SK-N-SH (cell line): ENCODE data around the gene CNPY2. TPM values are rescaled to one million over a fixed set of nuclear protein-coding genes. Genes with fewer than 3 reads are reported as not detected.

Experiments
- CTCF ChIA-PET: fragments of 300-600, 350-600 bp; formaldehyde crosslinking; extraction: SDS; loops from one replicate; lab custom pipeline; 2021; lab: Yijun Ruan, JAX
- POLR2A ChIA-PET: fragments of 350-600 bp; sonication (Branson Sonifier 250); formaldehyde crosslinking; extraction: SDS; loops from one replicate; lab custom pipeline; 2020; ENCODE audit warnings: antibody characterized with exemption, inconsistent platforms; lab: Yijun Ruan, JAX
- DNase-seq: peaks from one replicate; pipeline ENCODE4 v3.0.0; 2012
- H2AFZ ChIP-seq: fragments of 200-600 bp; sonication (generic); 2 replicates; pipeline ENCODE4 v1.8.1; 2016; ENCODE audit warnings: antibody characterized with exemption, mild to moderate bottlenecking, low read depth
- H3F3A ChIP-seq: fragments of 200-600 bp; sonication (generic); replicated peaks from 2 replicates; pipeline ENCODE3; 2016; ENCODE audit warnings: antibody characterized with exemption, mild to moderate bottlenecking; ENCODE audit not compliant: insufficient read depth
- H3K27ac ChIP-seq, 2 experiments: fragments of 200-500 bp in 1 of 2; fragments of 200-600 bp in 1 of 2; sonication (Bioruptor generic) in 1 of 2; sonication (generic), shearing (Covaris generic) in 1 of 2; 2 replicates each; pipeline versions ENCODE4 v1.5.1 to v1.6.1; 2014 to 2016; ENCODE audit warnings: low read depth in 2 of 2, inconsistent platforms in 1 of 2, low read length in 1 of 2, mild to moderate bottlenecking in 1 of 2, mixed read lengths in 1 of 2
- H3K27me3 ChIP-seq: fragments of 200-600 bp; sonication (generic), shearing (Covaris generic); 2 replicates; pipeline ENCODE4 v1.6.1; 2016; ENCODE audit warnings: mixed run types; ENCODE audit not compliant: insufficient read depth
- H3K36me3 ChIP-seq, 2 experiments: fragments of 200-500 bp in 1 of 2; fragments of 200-600 bp in 1 of 2; sonication (Bioruptor generic) in 1 of 2; sonication (generic) in 1 of 2; replicated peaks in 1 of 2; 2 replicates each; pipeline versions ENCODE3 to v1.5.1; 2014 to 2016; ENCODE audit warnings: low read length in 1 of 2, mild to moderate bottlenecking in 1 of 2; ENCODE audit not compliant: insufficient read depth in 2 of 2, control insufficient read depth in 1 of 2
- H3K4me1 ChIP-seq, 2 experiments: fragments of 200-500 bp in 1 of 2; fragments of 200-600 bp in 1 of 2; sonication (Bioruptor generic) in 1 of 2; sonication (generic), shearing (Covaris generic) in 1 of 2; 2 replicates each; pipeline versions ENCODE4 v1.5.1 to v1.6.1; 2014 to 2016; ENCODE audit warnings: low read depth in 1 of 2, low read length in 1 of 2, mixed run types in 1 of 2; ENCODE audit not compliant: insufficient read depth in 2 of 2, control insufficient read depth in 1 of 2
- H3K4me2 ChIP-seq: fragments of 200-600 bp; sonication (generic), shearing (Covaris generic); 2 replicates; pipeline ENCODE4 v1.6.1; 2017; ENCODE audit warnings: mixed run types
- H3K4me3 ChIP-seq, 2 experiments: fragments of 200-500 bp in 1 of 2; fragments of 200-600 bp in 1 of 2; sonication (Bioruptor generic) in 1 of 2; sonication (generic), shearing (Covaris generic) in 1 of 2; 2 replicates each; pipeline versions ENCODE4 v1.5.1 to v1.8.1; 2014 to 2016; ENCODE audit warnings: low read depth in 2 of 2, inconsistent platforms in 1 of 2, low read length in 1 of 2, mild to moderate bottlenecking in 1 of 2, mixed read lengths in 1 of 2, moderate library complexity in 1 of 2
- H3K79me2 ChIP-seq: fragments of 200-600 bp; sonication (generic); 2 replicates; pipeline ENCODE4 v1.8.1; 2017; ENCODE audit warnings: mild to moderate bottlenecking; ENCODE audit not compliant: insufficient read depth
- H3K9ac ChIP-seq: fragments of 200-600 bp; sonication (generic); 2 replicates; pipeline ENCODE4 v1.6.1; 2017; ENCODE audit warnings: mixed run types
- H3K9me2 ChIP-seq: fragments of 200-600 bp; sonication (generic); 2 replicates; pipeline ENCODE4 v1.6.1; 2017; ENCODE audit warnings: mixed run types
- H3K9me3 ChIP-seq: fragments of 200-600 bp; sonication (generic); 2 replicates; pipeline ENCODE4 v1.6.1; 2017; ENCODE audit warnings: mixed run types, mild to moderate bottlenecking, moderate library complexity
- H4K20me1 ChIP-seq: fragments of 200-600 bp; sonication (generic); 2 replicates; pipeline ENCODE4 v1.6.1; 2017; ENCODE audit warnings: mild to moderate bottlenecking, mixed run types; ENCODE audit not compliant: insufficient read depth
- EZH2phosphoT487 ChIP-seq: fragments of 200-600 bp; sonication (generic); IDR thresholded peaks from 2 replicates; pipeline ENCODE4 v1.6.1; 2017; ENCODE audit warnings: low read depth, mixed run types, mild to moderate bottlenecking, antibody characterized with exemption, moderate library complexity, borderline replicate concordance
- FOXJ3 ChIP-seq: sonication (generic); formaldehyde crosslinking; IDR thresholded peaks from 2 replicates; pipeline ENCODE4 v1.5.1; 2020; ENCODE audit warnings: mild to moderate bottlenecking, missing genetic modification reagents
- FOXM1 ChIP-seq: IDR thresholded peaks from 2 replicates; pipeline ENCODE4 v1.4.0; 2012; ENCODE audit warnings: low read depth, mild to moderate bottlenecking
- GABPA ChIP-seq: IDR thresholded peaks from 2 replicates; pipeline ENCODE4 v1.4.0; 2012; ENCODE audit warnings: low read depth, mild to moderate bottlenecking
- NFIC ChIP-seq: IDR thresholded peaks from 2 replicates; pipeline ENCODE4 v1.4.0; 2012; ENCODE audit warnings: borderline replicate concordance
- RAD21 ChIP-seq: IDR thresholded peaks from 2 replicates; pipeline ENCODE4 v1.6.1; 2012; ENCODE audit warnings: mild to moderate bottlenecking, low read length
- RCOR1 ChIP-seq: fragments of 150-350 bp; IDR thresholded peaks from 2 replicates; pipeline ENCODE4 v1.6.1; 2017; ENCODE audit warnings: antibody characterized with exemption, low read length
- RXRA ChIP-seq: IDR thresholded peaks from 2 replicates; pipeline ENCODE4 v1.4.0; 2012; ENCODE audit warnings: low read depth, mild to moderate bottlenecking, borderline replicate concordance
- SIN3A ChIP-seq: IDR thresholded peaks from 2 replicates; pipeline ENCODE4 v1.6.1; 2012; ENCODE audit warnings: low read depth, mild to moderate bottlenecking, low read length, moderate library complexity, borderline replicate concordance
- TCF12 ChIP-seq: IDR thresholded peaks from 2 replicates; pipeline ENCODE4 v1.4.0; 2012
- WGBS: methylation state at CpG from one replicate; pipeline ENCODE4 v1.1.6; 2017; ENCODE audit warnings: low lambda C conversion rate; 5-methylcytosine and 5-hydroxymethylcytosine counted together
- polyA plus RNA-seq, 3 experiments: library from polyadenylated mRNA; depleted of rRNA; stranded (reverse); fragments of >200 nt; gene quantifications; 2 replicates each; pipeline ENCODE4 v1.2.3, GENCODE V29; 2012
- TF ChIP-seq, protein P1 (sequence below): IDR thresholded peaks from 2 replicates; pipeline ENCODE4 v1.4.0; 2012; ENCODE audit warnings: low read depth, borderline replicate concordance
- TF ChIP-seq, protein P2 (sequence below): IDR thresholded peaks from 2 replicates; pipeline ENCODE4 v1.4.0; 2012; ENCODE audit warnings: low read depth
- TF ChIP-seq, protein P3 (sequence below): fragments of 150-350 bp; IDR thresholded peaks from 2 replicates; pipeline ENCODE4 v1.6.1; 2017; ENCODE audit warnings: antibody characterized with exemption, low read length, low read depth, borderline replicate concordance

CNPY2 gene
- polyA plus RNA-seq, 1 of the 3 experiments (the other 2 are of a cell fraction) = 191 TPM

DNA sequence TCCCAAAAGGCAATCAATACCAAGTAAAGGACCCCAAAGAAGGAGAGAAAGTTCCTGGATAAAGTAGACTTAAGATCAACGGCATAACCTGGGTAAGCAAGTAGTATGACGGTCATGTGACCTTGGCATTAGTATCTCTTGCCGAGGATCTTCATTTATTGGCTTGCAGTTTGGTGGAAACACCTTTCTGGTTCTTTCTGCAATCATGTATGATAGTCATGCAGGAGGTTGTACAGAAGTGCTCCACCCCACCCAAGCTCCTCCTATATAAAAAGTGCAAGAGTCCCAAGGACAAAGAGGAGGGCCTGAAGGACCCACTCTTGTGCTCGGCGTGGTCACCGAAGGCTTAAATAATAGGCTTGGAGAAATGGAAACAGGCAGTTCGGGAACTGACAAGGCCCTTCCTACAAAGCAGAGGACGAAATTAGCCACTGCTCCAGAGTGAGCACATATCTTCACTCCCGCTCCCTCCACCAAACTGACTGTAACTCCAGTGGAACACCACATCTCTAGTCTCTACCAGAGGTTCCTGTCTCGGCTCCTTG, 16.4 kb downstream of the CNPY2 start:
- H3K27me3 ChIP-seq = no peaks in the 10 kb centered on the region
- H3K4me2 ChIP-seq = peak overlapping the region; percentile 96
- peaks cover 70% of the 10 kb centered on the region for H3K79me2 ChIP-seq
- H3K9me3 ChIP-seq = no peaks in the 10 kb centered on the region
- H2AFZ ChIP-seq = peak overlapping the region; percentile 76
- no peak for DNase-seq
- H3K9me2 ChIP-seq = no peaks in the 10 kb centered on the region
- H3K36me3 ChIP-seq = peaks cover 4 to 24% of the 10 kb centered on the region in 2 experiments
- H4K20me1 ChIP-seq = peaks cover 37% of the 10 kb centered on the region
- H3K27ac ChIP-seq = peak overlapping the region; percentile 83 to 85
- peaks cover 14 to 27% of the 10 kb centered on the region in 2 experiments; a peak in 2 of 4 replicates for H3K4me1 ChIP-seq
- CTCF ChIA-PET = interaction anchor here (0.6 to 2.7 kb wide), 5 partner anchors 12 to 337 kb away, joined by 3 to 6 read pairs (median 4); partner anchors contain the start of genes ANKRD52 and SMARCC2
- peak overlapping the region; percentile 78 to 92 for H3K4me3 ChIP-seq
- H3F3A ChIP-seq = peaks cover 34% of the 10 kb centered on the region
- POLR2A ChIA-PET = interaction anchor here (1.2 to 2.2 kb wide), 3 partner anchors 17 to 61 kb away, joined by 4 to 12 read pairs (median 5); partner anchors contain the start of genes CNPY2, COQ10A and STAT2
- WGBS = 7% methylated on average over 10 of the region's 10 CpGs
- peak overlapping the region; percentile 92 for H3K9ac ChIP-seq
- no peak for TF ChIP-seq SIN3A
- TF ChIP-seq RCOR1 = no peak
- TF ChIP-seq, protein P1, sequence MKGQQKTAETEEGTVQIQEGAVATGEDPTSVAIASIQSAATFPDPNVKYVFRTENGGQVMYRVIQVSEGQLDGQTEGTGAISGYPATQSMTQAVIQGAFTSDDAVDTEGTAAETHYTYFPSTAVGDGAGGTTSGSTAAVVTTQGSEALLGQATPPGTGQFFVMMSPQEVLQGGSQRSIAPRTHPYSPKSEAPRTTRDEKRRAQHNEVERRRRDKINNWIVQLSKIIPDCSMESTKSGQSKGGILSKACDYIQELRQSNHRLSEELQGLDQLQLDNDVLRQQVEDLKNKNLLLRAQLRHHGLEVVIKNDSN = peak; percentile 68; the same call in 1 of the 2 replicates

DNA sequence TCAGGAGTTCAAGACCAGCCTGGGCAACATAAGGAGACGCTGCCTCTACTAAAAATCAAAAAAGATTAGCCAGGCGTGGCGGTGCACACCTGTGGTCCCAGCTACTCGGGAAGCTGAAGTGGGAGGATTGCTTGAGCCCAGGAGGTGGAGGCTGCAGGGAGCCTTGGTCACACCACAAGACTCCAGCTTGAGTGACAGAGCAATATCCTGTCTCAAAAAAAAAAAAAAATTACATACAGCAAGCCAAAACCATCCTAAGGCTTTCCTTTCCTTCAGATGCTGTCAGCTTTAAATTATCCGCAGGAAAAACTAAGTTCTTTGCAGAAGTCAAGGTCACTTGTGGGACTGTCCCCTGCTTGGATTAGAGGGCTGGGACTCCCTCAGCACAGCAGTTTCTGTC, 17.0 kb downstream of the CNPY2 start:
- CTCF ChIA-PET = interaction anchor here (0.9 to 2.7 kb wide), 8 partner anchors 12 to 338 kb away, joined by 3 to 6 read pairs (median 4); partner anchors contain the start of genes ANKRD52, CNPY2, ERBB3 and SMARCC2
- POLR2A ChIA-PET = interaction anchor here (0.6 to 2.2 kb wide), 5 partner anchors 17 to 100 kb away, joined by 3 to 12 read pairs (median 4); partner anchors contain the start of genes CNPY2, COQ10A and STAT2
- peak overlapping the region; percentile 92 for H3K9ac ChIP-seq
- no peaks in the 10 kb centered on the region for H3K9me3 ChIP-seq
- no peaks in the 10 kb centered on the region for H3K9me2 ChIP-seq
- peaks cover 34% of the 10 kb centered on the region for H3F3A ChIP-seq
- H2AFZ ChIP-seq = no peak overlapping the region
- peak overlapping the region; percentile 78 to 92 for H3K4me3 ChIP-seq
- no peak for DNase-seq
- H3K36me3 ChIP-seq = peaks cover 4 to 23% of the 10 kb centered on the region in 2 experiments
- no peaks in the 10 kb centered on the region for H3K27me3 ChIP-seq
- 83% methylated on average over 5 of the region's 5 CpGs for WGBS
- peaks cover 14 to 27% of the 10 kb centered on the region in 2 experiments; a peak in 2 of 4 replicates for H3K4me1 ChIP-seq
- peak overlapping the region in 1 of 2 experiments; percentile 85; a peak in 1 of 4 replicates for H3K27ac ChIP-seq
- H3K79me2 ChIP-seq = peaks cover 76% of the 10 kb centered on the region
- peak overlapping the region; percentile 96 for H3K4me2 ChIP-seq
- TF ChIP-seq, protein P1 = no peak
- TF ChIP-seq, protein P2, sequence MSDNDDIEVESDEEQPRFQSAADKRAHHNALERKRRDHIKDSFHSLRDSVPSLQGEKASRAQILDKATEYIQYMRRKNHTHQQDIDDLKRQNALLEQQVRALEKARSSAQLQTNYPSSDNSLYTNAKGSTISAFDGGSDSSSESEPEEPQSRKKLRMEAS = no peak
- TF ChIP-seq FOXM1 (no peak), GABPA (no peak), NFIC (no peak), EZH2phosphoT487 (no peak), FOXJ3 (CRISPR knock-in tag) (no peak), RAD21 (no peak), RXRA (no peak), SIN3A (no peak), TCF12 (no peak)
- TF ChIP-seq, protein P3, sequence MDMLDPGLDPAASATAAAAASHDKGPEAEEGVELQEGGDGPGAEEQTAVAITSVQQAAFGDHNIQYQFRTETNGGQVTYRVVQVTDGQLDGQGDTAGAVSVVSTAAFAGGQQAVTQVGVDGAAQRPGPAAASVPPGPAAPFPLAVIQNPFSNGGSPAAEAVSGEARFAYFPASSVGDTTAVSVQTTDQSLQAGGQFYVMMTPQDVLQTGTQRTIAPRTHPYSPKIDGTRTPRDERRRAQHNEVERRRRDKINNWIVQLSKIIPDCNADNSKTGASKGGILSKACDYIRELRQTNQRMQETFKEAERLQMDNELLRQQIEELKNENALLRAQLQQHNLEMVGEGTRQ = no peak
- peaks cover 40% of the 10 kb centered on the region for H4K20me1 ChIP-seq
